ENCODE data around the gene WDR74. TPM values are rescaled to one million over a fixed set of nuclear protein-coding genes. Genes with fewer than 3 reads are reported as not detected.

WDR74 gene
- total RNA-seq, 1 experiment from 2014 or later = 155 TPM

- ChIA-PET CTCF (no interaction called here), POLR2A (ENCODE audit: low non-redundant PET) (interaction anchor here (0.6 to 3.6 kb wide), 5 partner anchors 13 to 501 kb away, joined by 3 to 27 read pairs (median 5); partner anchors contain the start of genes HNRNPUL2 and STX5)
- TF ChIP-seq CTCF (conservative IDR thresholded peaks at IDR 0.05; ENCODE audit: low read depth, low read length) (no peak), EZH2 (IDR thresholded peaks at IDR 0.05; ENCODE audit: borderline replicate concordance, low read depth, low read length, poor library complexity, severe bottlenecking) (no peak)
- DNase-seq (ENCODE audit: low spot score) = no peak
- BruUV-seq (replicated peaks) = no TSS peak
- intact Hi-C loops (cut with micrococcal nuclease; ENCODE audit: unreplicated experiment) = loop anchor here (10.0 kb wide), 1 partner anchor 259 kb away; the partner anchor contains the start of gene TUT1
- no peaks in the 10 kb centered on the region for H3K9me3 ChIP-seq (ENCODE audit: low read depth, low read length, poor library complexity, severe bottlenecking)
- H3K4me3 ChIP-seq (ENCODE audit: low read depth, low read length, poor library complexity, severe bottlenecking) = peak overlapping the region; percentile 70
- peaks cover 8% of the 10 kb centered on the region for H3K4me1 ChIP-seq (ENCODE audit: insufficient read depth, low read length, poor library complexity, severe bottlenecking)
- H3K27ac ChIP-seq (ENCODE audit: low read depth, low read length, poor library complexity, severe bottlenecking) = peak overlapping the region; percentile 92
- H3K27me3 ChIP-seq (replicated peaks; ENCODE audit: insufficient read depth, low read depth, low read length, poor library complexity) = no peaks in the 10 kb centered on the region
- H3K36me3 ChIP-seq (ENCODE audit: insufficient read depth, low read length, poor library complexity, severe bottlenecking) = peaks cover 42% of the 10 kb centered on the region
Observed at GRCh38 chr11:62854013-62854824, 14.8 kb upstream of the WDR74 start.

GRCh38 chr11:62853279-62853965, 14.0 kb upstream of the WDR74 start:
- intact Hi-C loops (cut with micrococcal nuclease; ENCODE audit: unreplicated experiment) = loop anchor here (10.0 kb wide), 1 partner anchor 259 kb away; the partner anchor contains the start of gene TUT1
- Histone ChIP-seq H3K9me3 (ENCODE audit: low read depth, low read length, poor library complexity, severe bottlenecking) (no peaks in the 10 kb centered on the region), H3K27ac (ENCODE audit: low read depth, low read length, poor library complexity, severe bottlenecking) (peak overlapping the region; percentile 92), H3K4me3 (ENCODE audit: low read depth, low read length, poor library complexity, severe bottlenecking) (peak overlapping the region; percentile 70), H3K36me3 (ENCODE audit: insufficient read depth, low read length, poor library complexity, severe bottlenecking) (peaks cover 42% of the 10 kb centered on the region), H3K4me1 (ENCODE audit: insufficient read depth, low read length, poor library complexity, severe bottlenecking) (peaks cover 8% of the 10 kb centered on the region), H3K27me3 (replicated peaks; ENCODE audit: insufficient read depth, low read depth, low read length, poor library complexity) (no peaks in the 10 kb centered on the region)
- no TSS peak for BruUV-seq (replicated peaks)
- TF ChIP-seq EZH2 (IDR thresholded peaks at IDR 0.05; ENCODE audit: borderline replicate concordance, low read depth, low read length, poor library complexity, severe bottlenecking) (no peak), CTCF (conservative IDR thresholded peaks at IDR 0.05; ENCODE audit: low read depth, low read length) (no peak)
- ChIA-PET CTCF (no interaction called here), POLR2A (ENCODE audit: low non-redundant PET) (interaction anchor here (0.6 to 3.6 kb wide), 4 partner anchors 12 to 500 kb away, joined by 5 to 27 read pairs (median 7); partner anchors contain the start of gene HNRNPUL2)
- no peak for DNase-seq (ENCODE audit: low spot score)

GRCh38 chr11:62852523-62853188, 13.3 kb upstream of the WDR74 start:
- CTCF ChIA-PET = no interaction called here
- no peaks in the 10 kb centered on the region for H3K9me3 ChIP-seq (ENCODE audit: low read depth, low read length, poor library complexity, severe bottlenecking)
- peak overlapping the region; percentile 22 for H3K27ac ChIP-seq (ENCODE audit: low read depth, low read length, poor library complexity, severe bottlenecking)
- no peak for TF ChIP-seq EZH2 (IDR thresholded peaks at IDR 0.05; ENCODE audit: borderline replicate concordance, low read depth, low read length, poor library complexity, severe bottlenecking)
- no peak for TF ChIP-seq CTCF (conservative IDR thresholded peaks at IDR 0.05; ENCODE audit: low read depth, low read length)
- no peaks in the 10 kb centered on the region for H3K27me3 ChIP-seq (replicated peaks; ENCODE audit: insufficient read depth, low read depth, low read length, poor library complexity)
- H3K4me3 ChIP-seq (ENCODE audit: low read depth, low read length, poor library complexity, severe bottlenecking) = peak overlapping the region; percentile 70
- peaks cover 42% of the 10 kb centered on the region for H3K36me3 ChIP-seq (ENCODE audit: insufficient read depth, low read length, poor library complexity, severe bottlenecking)
- POLR2A ChIA-PET (ENCODE audit: low non-redundant PET) = interaction anchor here (1.1 to 2.0 kb wide), 2 partner anchors 11 to 29 kb away, joined by 3 to 9 read pairs; no protein-coding TSS in a partner anchor
- no peak for DNase-seq (ENCODE audit: low spot score)
- intact Hi-C loops (cut with micrococcal nuclease; ENCODE audit: unreplicated experiment) = loop anchor here (10.0 kb wide), 1 partner anchor 258 kb away; the partner anchor contains the start of gene TUT1
- peaks cover 8% of the 10 kb centered on the region for H3K4me1 ChIP-seq (ENCODE audit: insufficient read depth, low read length, poor library complexity, severe bottlenecking)
- BruUV-seq (replicated peaks) = no TSS peak
